CD8-positive, alpha-beta memory T cell (primary cell): ENCODE results near the gene EPB41L5. TPM values are rescaled to one million over a fixed set of nuclear protein-coding genes. Genes with fewer than 3 reads are reported as not detected.
A peak's percentile ranks its signal among the peaks of the same experiment; 100 is the strongest.
"Not testable (repeated sequence)": the region's sequence is repeated elsewhere in the genome, so short reads cannot be mapped to it uniquely, and the experiment has no call there.

Source experiments
- CTCF ChIA-PET: fragments of 350-600 bp; sonication (Branson Sonifier 250); formaldehyde crosslinking; loops from one replicate; lab custom pipeline; 2021; ENCODE audit warnings: antibody characterized with exemption; lab: Charles Lee
- POLR2A ChIA-PET: fragments of 350-600 bp; sonication (Branson Sonifier 250); formaldehyde crosslinking; loops from one replicate; lab custom pipeline; 2021; ENCODE audit warnings: antibody characterized with exemption; lab: Charles Lee
- DNase-seq, 5 donors: peaks; one replicate each; pipeline versions ENCODE4 v3.0.0 to v3.0.0-alpha.2; 2020 to 2022; ENCODE audit warnings: mixed read lengths in 1 of 5
- H3K27ac ChIP-seq: one replicate; pipeline ENCODE4 v1.7.0; 2013; ENCODE audit warnings: low read depth, mild to moderate bottlenecking, low read length, moderate library complexity
- H3K27me3 ChIP-seq: 2 replicates; pipeline ENCODE4 v1.7.0; 2013; ENCODE audit warnings: low read length, mild to moderate bottlenecking; ENCODE audit not compliant: insufficient read depth, poor library complexity, severe bottlenecking
- H3K36me3 ChIP-seq: 2 replicates; pipeline ENCODE4 v1.7.0; 2013; ENCODE audit warnings: mild to moderate bottlenecking, low read length, moderate library complexity; ENCODE audit not compliant: insufficient read depth
- H3K4me1 ChIP-seq: 2 replicates; pipeline ENCODE4 v1.7.0; 2013; ENCODE audit warnings: mild to moderate bottlenecking, low read length, moderate library complexity; ENCODE audit not compliant: insufficient read depth
- H3K4me3 ChIP-seq: 2 replicates; pipeline ENCODE4 v1.7.0; 2013; ENCODE audit warnings: mild to moderate bottlenecking, low read length
- H3K9me3 ChIP-seq: 2 replicates; pipeline ENCODE4 v1.7.0; 2013; ENCODE audit warnings: mild to moderate bottlenecking, low read length
- H3K27ac Mint-ChIP-seq, 8 donors: one replicate each; pipeline ENCODE4 v1.8.0; 2020 to 2021; ENCODE audit warnings: mixed read lengths in 8 of 8, mild to moderate bottlenecking in 6 of 8, inconsistent platforms in 3 of 8, moderate library complexity in 3 of 8
- H3K27me3 Mint-ChIP-seq, 2 donors: one replicate each; pipeline ENCODE4 v1.8.0; 2020 to 2021; ENCODE audit warnings: mixed read lengths in 2 of 2, mild to moderate bottlenecking in 1 of 2, moderate library complexity in 1 of 2
- H3K36me3 Mint-ChIP-seq, 3 donors: one replicate each; pipeline ENCODE4 v1.8.0; 2020 to 2021; ENCODE audit warnings: mixed read lengths in 3 of 3, inconsistent platforms in 1 of 3, mild to moderate bottlenecking in 1 of 3
- H3K4me1 Mint-ChIP-seq, 3 donors: one replicate each; pipeline ENCODE4 v1.8.0; 2020 to 2021; ENCODE audit warnings: mixed read lengths in 3 of 3, inconsistent platforms in 1 of 3, mild to moderate bottlenecking in 1 of 3
- H3K4me3 Mint-ChIP-seq, 7 donors: one replicate each; pipeline ENCODE4 v1.8.0; 2020 to 2021; ENCODE audit warnings: mixed read lengths in 7 of 7, mild to moderate bottlenecking in 6 of 7, moderate library complexity in 4 of 7, inconsistent platforms in 2 of 7
- H3K9me3 Mint-ChIP-seq, 5 donors: one replicate each; pipeline ENCODE4 v1.8.0; 2020 to 2022; ENCODE audit warnings: mixed read lengths in 5 of 5, mild to moderate bottlenecking in 3 of 5, moderate library complexity in 2 of 5, inconsistent platforms in 1 of 5
- polyA plus RNA-seq: library from polyadenylated mRNA; unstranded; fragments of 300-500 nt; fragmentation: Illumina TruSeq; gene quantifications from one replicate; pipeline ENCODE4 v1.2.3, GENCODE V29; 2021
- total RNA-seq, 2 experiments: library from RNA; stranded (reverse); gene quantifications; one replicate each; pipeline ENCODE4 v1.2.3, GENCODE V29; 2021

Gene EPB41L5
- total and polyA plus RNA-seq, 3 experiments from 2014 or later, result 3.3 to 4.0 (median 3.8) TPM

DNA sequence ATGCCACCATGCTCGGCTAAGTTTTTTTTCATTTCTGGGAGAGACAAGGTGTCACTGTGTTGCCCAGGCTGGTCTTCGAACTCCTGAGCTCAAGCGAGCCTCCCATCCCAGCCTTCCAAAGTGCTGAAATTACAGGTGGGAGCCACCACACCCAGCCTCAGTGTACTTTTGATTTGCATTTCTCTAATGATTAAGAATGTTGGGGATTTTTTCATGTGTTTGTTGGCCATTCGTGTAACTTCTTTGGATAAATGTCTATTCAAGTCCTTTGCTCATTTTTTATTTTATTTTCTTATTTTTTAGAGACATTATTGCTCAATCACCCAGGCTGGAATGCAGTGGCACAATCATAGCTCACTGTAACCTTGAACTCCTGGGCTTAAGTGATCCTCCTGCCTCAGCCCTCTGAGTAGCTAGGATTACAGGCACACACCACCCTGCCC, 137.2 kb downstream of the EPB41L5 start:
- no peak overlapping the region for H3K27ac ChIP-seq
- CTCF ChIA-PET, result no interaction called here
- peaks cover 8 to 22% (median 18%) of the 10 kb centered on the region in 5 donors for H3K9me3 Mint-ChIP-seq
- no peaks in the 10 kb centered on the region for H3K36me3 ChIP-seq
- no peaks in the 10 kb centered on the region for H3K4me1 Mint-ChIP-seq
- H3K36me3 Mint-ChIP-seq, result peaks cover 4 to 37% (median 32%) of the 10 kb centered on the region in 3 donors
- no peak overlapping the region for H3K4me3 ChIP-seq
- H3K27ac Mint-ChIP-seq, result no peak overlapping the region
- no peaks in the 10 kb centered on the region for H3K27me3 ChIP-seq
- no peak overlapping the region for H3K4me3 Mint-ChIP-seq
- DNase-seq, result no peak
- H3K9me3 ChIP-seq, result peaks cover 1% of the 10 kb centered on the region
- no peaks in the 10 kb centered on the region for H3K4me1 ChIP-seq
- POLR2A ChIA-PET, result no interaction called here
- no peaks in the 10 kb centered on the region for H3K27me3 Mint-ChIP-seq

DNA sequence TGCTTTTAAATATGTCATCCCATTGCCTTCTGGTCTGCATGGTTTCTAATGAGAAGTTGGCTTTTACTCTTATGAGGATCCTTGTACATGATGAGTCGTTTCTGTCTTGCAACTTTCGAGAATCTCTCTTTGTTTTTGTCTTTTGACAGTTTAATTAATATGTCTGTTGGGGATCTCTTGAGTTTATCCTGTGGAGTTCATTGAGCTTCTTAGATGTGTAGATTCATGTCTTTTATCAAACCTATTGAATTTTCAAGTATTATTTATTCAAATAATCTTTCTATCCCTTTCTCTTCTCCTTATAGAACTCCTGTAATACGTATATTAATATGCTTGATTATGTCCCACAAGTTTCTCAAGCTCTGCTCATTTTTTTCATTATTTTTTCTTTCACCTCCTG, 142.4 kb downstream of the EPB41L5 start:
- H3K4me3 Mint-ChIP-seq, result no peak overlapping the region
- peaks cover 4 to 56% (median 22%) of the 10 kb centered on the region in 3 donors for H3K36me3 Mint-ChIP-seq
- H3K27ac Mint-ChIP-seq, result peak overlapping the region in 1 of 8 donors; percentile 24
- H3K9me3 Mint-ChIP-seq, result peaks cover 5 to 23% (median 21%) of the 10 kb centered on the region in 5 donors
- no peaks in the 10 kb centered on the region for H3K27me3 ChIP-seq
- DNase-seq, result no peak
- H3K4me3 ChIP-seq, result no peak overlapping the region
- H3K27ac ChIP-seq, result no peak overlapping the region
- H3K4me1 ChIP-seq, result no peaks in the 10 kb centered on the region
- ChIA-PET CTCF (no interaction called here), POLR2A (no interaction called here)
- H3K9me3 ChIP-seq, result peaks cover 7% of the 10 kb centered on the region
- no peaks in the 10 kb centered on the region for H3K4me1 Mint-ChIP-seq
- H3K27me3 Mint-ChIP-seq, result no peaks in the 10 kb centered on the region
- H3K36me3 ChIP-seq, result no peaks in the 10 kb centered on the region

DNA sequence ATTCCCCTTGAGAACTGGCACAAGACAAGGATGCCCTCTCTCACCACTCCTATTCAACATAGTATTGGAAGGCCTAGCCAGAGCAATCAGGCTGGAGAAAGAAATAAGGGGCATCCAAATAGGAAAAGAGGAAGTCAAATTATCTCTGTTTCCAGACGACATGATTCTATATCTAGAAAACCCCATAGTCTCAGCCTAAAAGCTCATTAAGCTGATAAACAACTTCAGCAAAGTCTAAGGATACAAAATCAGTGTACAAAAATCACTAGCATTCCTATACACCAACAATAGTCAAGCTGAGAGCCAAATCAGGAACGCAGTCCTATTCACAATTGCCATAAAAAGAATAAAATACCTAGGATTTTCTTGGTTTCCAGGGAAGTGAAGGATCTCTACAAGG, 145.8 kb downstream of the EPB41L5 start:
- POLR2A ChIA-PET, H3K4me3 Mint-ChIP-seq, H3K27me3 ChIP-seq, H3K4me1 ChIP-seq, DNase-seq, H3K36me3 ChIP-seq, H3K27ac ChIP-seq, H3K4me3 ChIP-seq, H3K9me3 ChIP-seq, H3K4me1 Mint-ChIP-seq, CTCF ChIA-PET, H3K27me3 Mint-ChIP-seq: not testable (repeated sequence)
- H3K27ac Mint-ChIP-seq, result peak overlapping the region in 1 of 8 donors; percentile 19
- H3K9me3 Mint-ChIP-seq, result peaks cover 5 to 16% (median 10%) of the 10 kb centered on the region in 5 donors
- H3K36me3 Mint-ChIP-seq, result peaks cover 2 to 31% (median 11%) of the 10 kb centered on the region in 3 donors

DNA sequence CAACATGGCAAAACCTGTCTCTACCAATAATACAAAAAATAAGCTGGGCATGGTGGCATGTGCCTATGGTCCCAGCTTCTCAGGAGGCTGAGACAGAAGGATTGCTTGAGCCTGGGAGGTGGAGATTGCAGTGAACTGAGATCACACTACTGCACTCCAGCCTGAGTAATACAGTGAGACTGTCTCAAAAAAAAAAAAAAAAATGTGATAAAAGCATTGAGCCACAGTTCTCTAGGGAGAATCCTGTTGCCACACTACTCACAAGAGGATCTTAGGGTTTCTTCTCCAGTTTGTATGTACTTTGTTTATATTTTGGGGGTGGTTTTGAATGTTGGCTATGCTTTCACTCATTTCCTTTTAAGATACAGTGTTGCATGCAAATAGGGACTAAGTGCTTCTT, 148.3 kb downstream of the EPB41L5 start:
- POLR2A ChIA-PET, result interaction anchor here (0.7 kb wide), 1 partner anchor 171 kb away, joined by 4 read pairs; no protein-coding TSS in a partner anchor
- CTCF ChIA-PET, result interaction anchor here (2.1 kb wide), 1 partner anchor 14 kb away, joined by 5 read pairs; no protein-coding TSS in a partner anchor
- Mint-ChIP-seq H3K4me3 (no peak overlapping the region), H3K27me3 (no peaks in the 10 kb centered on the region), H3K27ac (peak overlapping the region in 1 of 8 donors; percentile 34), H3K4me1 (no peaks in the 10 kb centered on the region), H3K9me3 (peaks cover 0 to 2% (median 0%) of the 10 kb centered on the region in 5 donors), H3K36me3 (peaks cover 2 to 20% (median 8%) of the 10 kb centered on the region in 3 donors)
- Histone ChIP-seq H3K4me3 (no peak overlapping the region), H3K36me3 (no peaks in the 10 kb centered on the region), H3K27ac (no peak overlapping the region), H3K4me1 (no peaks in the 10 kb centered on the region), H3K27me3 (no peaks in the 10 kb centered on the region), H3K9me3 (no peaks in the 10 kb centered on the region)
- DNase-seq, result no peak

DNA sequence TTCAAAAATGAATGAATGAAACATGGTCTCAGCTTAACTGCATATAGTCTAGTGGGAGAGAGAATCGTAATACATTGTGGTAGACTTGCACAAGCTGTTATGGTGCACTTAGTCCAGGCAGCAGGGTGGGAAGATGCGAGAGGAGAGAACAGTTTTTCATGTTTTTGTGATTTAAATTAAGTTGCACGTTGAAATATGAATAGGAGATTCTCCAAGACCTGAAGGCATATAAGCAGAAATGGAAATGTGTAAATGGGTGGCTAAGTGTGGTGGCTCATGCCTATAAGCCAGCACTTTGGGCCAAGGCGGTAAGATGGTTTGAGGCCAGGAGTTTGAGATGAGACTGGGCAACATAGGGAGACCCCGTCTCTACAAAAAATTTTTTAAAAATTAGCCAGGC, 149.8 kb downstream of the EPB41L5 start:
- H3K27me3 ChIP-seq, result no peaks in the 10 kb centered on the region
- no peaks in the 10 kb centered on the region for H3K4me1 Mint-ChIP-seq
- no peak overlapping the region for H3K27ac Mint-ChIP-seq
- POLR2A ChIA-PET, result no interaction called here
- no peak overlapping the region for H3K4me3 Mint-ChIP-seq
- H3K36me3 Mint-ChIP-seq, result peaks cover 0 to 7% (median 3%) of the 10 kb centered on the region in 3 donors
- H3K4me1 ChIP-seq, result no peaks in the 10 kb centered on the region
- CTCF ChIA-PET, result no interaction called here
- H3K27me3 Mint-ChIP-seq, result no peaks in the 10 kb centered on the region
- H3K9me3 Mint-ChIP-seq, result no peaks in the 10 kb centered on the region
- H3K9me3 ChIP-seq, result no peaks in the 10 kb centered on the region
- H3K4me3 ChIP-seq, result no peak overlapping the region
- H3K36me3 ChIP-seq, result no peaks in the 10 kb centered on the region
- no peak overlapping the region for H3K27ac ChIP-seq
- no peak for DNase-seq

DNA sequence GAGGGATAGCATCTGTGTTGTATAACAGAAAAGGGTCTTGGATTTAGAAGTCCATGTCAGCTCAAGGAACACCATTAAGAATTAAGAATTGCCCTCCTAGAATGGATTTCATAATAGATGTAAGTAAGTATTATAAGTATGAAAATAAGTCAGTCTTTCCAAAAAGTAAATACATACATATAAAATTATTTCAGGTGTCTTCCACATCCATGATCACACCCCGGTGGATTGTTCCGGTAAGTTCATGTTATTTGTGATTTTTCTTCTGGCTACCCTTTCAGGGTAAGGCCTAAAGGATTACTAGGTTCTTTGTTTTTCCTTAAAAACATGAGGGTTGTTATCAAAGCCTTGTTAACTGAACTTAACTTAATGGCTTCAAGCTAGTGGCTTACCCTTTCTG, 154.4 kb downstream of the EPB41L5 start:
- no peaks in the 10 kb centered on the region for H3K27me3 Mint-ChIP-seq
- peaks cover 3 to 7% (median 5%) of the 10 kb centered on the region in 3 donors for H3K36me3 Mint-ChIP-seq
- CTCF ChIA-PET, result no interaction called here
- Histone ChIP-seq H3K9me3 (no peaks in the 10 kb centered on the region), H3K4me1 (no peaks in the 10 kb centered on the region), H3K4me3 (no peak overlapping the region), H3K27ac (no peak overlapping the region), H3K36me3 (no peaks in the 10 kb centered on the region), H3K27me3 (no peaks in the 10 kb centered on the region)
- H3K4me1 Mint-ChIP-seq, result no peaks in the 10 kb centered on the region
- no peak overlapping the region for H3K27ac Mint-ChIP-seq
- H3K9me3 Mint-ChIP-seq, result peaks cover 0 to 8% (median 2%) of the 10 kb centered on the region in 5 donors
- no peak overlapping the region for H3K4me3 Mint-ChIP-seq
- DNase-seq, result no peak
- POLR2A ChIA-PET, result no interaction called here

DNA sequence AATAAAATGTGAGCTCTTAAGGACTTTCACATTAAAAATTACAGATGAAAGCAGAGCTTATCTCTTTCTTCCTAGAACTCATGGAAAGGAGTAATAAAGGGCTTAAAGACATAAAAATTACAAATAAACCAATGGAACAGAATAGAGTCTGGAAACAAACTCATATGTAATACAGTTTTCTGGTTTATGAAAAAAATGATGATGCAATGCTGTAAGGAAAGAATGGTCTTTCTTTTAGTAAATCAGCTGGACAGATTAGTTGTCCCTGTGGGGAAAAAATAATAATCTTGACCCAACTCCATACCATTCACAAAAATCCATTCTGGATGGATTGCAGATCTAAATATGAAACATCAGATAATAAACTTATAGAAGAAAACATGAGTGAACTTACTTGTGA, 156.1 kb downstream of the EPB41L5 start:
- Histone ChIP-seq H3K36me3 (no peaks in the 10 kb centered on the region), H3K9me3 (no peaks in the 10 kb centered on the region), H3K27me3 (no peaks in the 10 kb centered on the region), H3K4me1 (no peaks in the 10 kb centered on the region), H3K4me3 (no peak overlapping the region), H3K27ac (no peak overlapping the region)
- Mint-ChIP-seq H3K4me1 (no peaks in the 10 kb centered on the region), H3K27ac (no peak overlapping the region), H3K9me3 (peaks cover 0 to 8% (median 2%) of the 10 kb centered on the region in 5 donors), H3K4me3 (no peak overlapping the region), H3K27me3 (no peaks in the 10 kb centered on the region), H3K36me3 (peaks cover 3 to 7% (median 5%) of the 10 kb centered on the region in 3 donors)
- ChIA-PET CTCF (interaction anchor here (1.0 to 2.5 kb wide), 3 partner anchors 8 to 466 kb away, joined by 3 to 6 read pairs (median 5); no protein-coding TSS in a partner anchor), POLR2A (no interaction called here)
- no peak for DNase-seq

DNA sequence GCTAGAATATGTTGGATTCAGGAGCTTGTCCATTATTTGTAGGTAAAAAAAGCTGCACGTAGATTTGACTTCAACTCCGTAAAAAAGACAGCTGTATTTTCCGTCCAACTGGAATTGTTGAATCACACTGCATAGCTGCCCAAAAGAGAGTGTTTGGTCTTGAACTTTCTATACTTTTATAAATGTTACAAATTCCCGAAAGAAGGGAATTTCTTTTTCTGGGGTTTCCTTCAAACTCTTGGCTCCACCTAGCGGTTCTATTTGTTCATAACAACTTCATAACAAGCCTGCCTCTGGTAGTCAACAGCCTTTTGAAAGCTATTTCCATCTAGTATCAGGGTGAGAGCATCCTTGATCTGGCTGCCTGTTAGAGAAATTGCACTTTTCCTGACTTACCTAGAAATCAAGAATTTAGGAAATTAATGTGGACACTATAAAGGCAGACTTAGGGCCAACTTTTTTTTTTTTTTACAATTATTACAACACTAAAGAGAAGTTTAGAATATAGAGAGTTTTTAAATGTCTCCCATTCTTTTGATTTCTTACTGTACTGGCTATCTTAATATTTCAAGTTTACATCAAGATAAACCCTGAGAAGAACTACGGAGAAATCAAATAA, 162.2 kb downstream of the EPB41L5 start:
- H3K4me1 Mint-ChIP-seq, result peaks cover 39 to 49% (median 47%) of the 10 kb centered on the region in 3 donors
- H3K36me3 ChIP-seq, result no peaks in the 10 kb centered on the region
- no peak overlapping the region for H3K4me3 ChIP-seq
- H3K9me3 ChIP-seq, result no peaks in the 10 kb centered on the region
- peaks cover 0 to 2% (median 0%) of the 10 kb centered on the region in 3 donors for H3K36me3 Mint-ChIP-seq
- H3K4me3 Mint-ChIP-seq, result no peak overlapping the region
- peaks cover 50% of the 10 kb centered on the region for H3K4me1 ChIP-seq
- no peaks in the 10 kb centered on the region for H3K27me3 Mint-ChIP-seq
- ChIA-PET CTCF (interaction anchor here (0.7 to 5.0 kb wide), 44 partner anchors 8 to 534 kb away, joined by 3 to 69 read pairs (median 4); partner anchors contain the start of genes PTPN4, RALB and TMEM177), POLR2A (interaction anchor here (0.7 to 2.4 kb wide), 5 partner anchors 162 to 497 kb away, joined by 3 to 15 read pairs (median 5); partner anchors contain the start of genes EPB41L5, PTPN4 and TMEM177)
- H3K9me3 Mint-ChIP-seq, result no peaks in the 10 kb centered on the region
- DNase-seq, result peak in 2 of 5 donors; percentile 44 to 49
- peak overlapping the region in 6 of 8 donors; percentile 20 to 78 (median 62) for H3K27ac Mint-ChIP-seq
- no peaks in the 10 kb centered on the region for H3K27me3 ChIP-seq
- H3K27ac ChIP-seq, result no peak overlapping the region
